ENCODE measurements around the gene SFMBT1. TPM values are rescaled to one million over a fixed set of nuclear protein-coding genes. Genes with fewer than 3 reads are reported as not detected.
A peak's percentile ranks its signal among the peaks of the same experiment; 100 is the strongest.

SFMBT1 gene
- total and polyA plus RNA-seq, 2 donors (not counting 1 experiment from before 2014, with no cell fraction given) = 3.7 to 5.6 TPM

- TF ChIP-seq EZH2 (IDR thresholded peaks at IDR 0.05; ENCODE audit: low read length, missing control alignments) (no peak), CTCF (conservative IDR thresholded peaks at IDR 0.05 in 1 of 2, IDR thresholded peaks at IDR 0.05 in 1 of 2; ENCODE audit: low read depth in 1 of 2, low read length in 2 of 2) (no peak)
- DNase-seq (ENCODE audit: low read depth in 2 of 2) = no peak
- no peak overlapping the region for H3K4me2 ChIP-seq (ENCODE audit: extremely low read depth, insufficient read depth, low read length)
These were observed 171.6 kb downstream of the SFMBT1 start for GRCh38 chr3:52874160-52874701.

GRCh38 chr3:52873433-52874159, 172.3 kb downstream of the SFMBT1 start:
- H3K79me2 ChIP-seq (ENCODE audit: control insufficient read depth, insufficient read depth, low read length) = no peaks in the 10 kb centered on the region
- no peak overlapping the region for H3K4me3 ChIP-seq (replicated peaks in 1 of 4; ENCODE audit: control extremely low read depth in 1 of 4, insufficient read depth in 1 of 4, low read depth in 3 of 4, low read length in 4 of 4)
- H2AFZ ChIP-seq (ENCODE audit: low read length) = no peak overlapping the region
- no peaks in the 10 kb centered on the region for H3K36me3 ChIP-seq (ENCODE audit: control insufficient read depth, insufficient read depth, low read length)
- DNase-seq (ENCODE audit: low read depth in 2 of 2) = peak; percentile 66 to 86
- H3K9ac ChIP-seq (ENCODE audit: insufficient read depth, low read length) = no peak overlapping the region
- H3K4me1 ChIP-seq (ENCODE audit: control insufficient read depth, extremely low read depth, insufficient read depth, low read length) = no peaks in the 10 kb centered on the region
- H4K20me1 ChIP-seq (ENCODE audit: control insufficient read depth, extremely low read depth, insufficient read depth, low read length) = no peaks in the 10 kb centered on the region
- no peak overlapping the region for H3K27ac ChIP-seq (ENCODE audit: insufficient read depth, low read length)
- H3K27me3 ChIP-seq (ENCODE audit: control insufficient read depth, insufficient read depth, low read length) = no peaks in the 10 kb centered on the region
- TF ChIP-seq EZH2 (IDR thresholded peaks at IDR 0.05; ENCODE audit: low read length, missing control alignments) = no peak
- TF ChIP-seq CTCF (conservative IDR thresholded peaks at IDR 0.05 in 1 of 2, IDR thresholded peaks at IDR 0.05 in 1 of 2; ENCODE audit: low read depth in 1 of 2, low read length in 2 of 2) = no peak
- H3K4me2 ChIP-seq (ENCODE audit: extremely low read depth, insufficient read depth, low read length) = no peak overlapping the region
- H3K9me3 ChIP-seq (ENCODE audit: control insufficient read depth, insufficient read depth, low read depth, low read length) = no peaks in the 10 kb centered on the region

More at GRCh38 chr3:52874160-52874701, 171.6 kb downstream of the SFMBT1 start:
- Histone ChIP-seq H3K9ac (ENCODE audit: insufficient read depth, low read length) (no peak overlapping the region), H3K36me3 (ENCODE audit: control insufficient read depth, insufficient read depth, low read length) (peaks cover 1% of the 10 kb centered on the region), H3K4me3 (replicated peaks in 1 of 4; ENCODE audit: control extremely low read depth in 1 of 4, insufficient read depth in 1 of 4, low read depth in 3 of 4, low read length in 4 of 4) (no peak overlapping the region), H3K9me3 (ENCODE audit: control insufficient read depth, insufficient read depth, low read depth, low read length) (no peaks in the 10 kb centered on the region), H4K20me1 (ENCODE audit: control insufficient read depth, extremely low read depth, insufficient read depth, low read length) (no peaks in the 10 kb centered on the region), H3K4me1 (ENCODE audit: control insufficient read depth, extremely low read depth, insufficient read depth, low read length) (no peaks in the 10 kb centered on the region), H2AFZ (ENCODE audit: low read length) (no peak overlapping the region), H3K27me3 (ENCODE audit: control insufficient read depth, insufficient read depth, low read length) (no peaks in the 10 kb centered on the region), H3K27ac (ENCODE audit: insufficient read depth, low read length) (no peak overlapping the region), H3K79me2 (ENCODE audit: control insufficient read depth, insufficient read depth, low read length) (no peaks in the 10 kb centered on the region)

- no peaks in the 10 kb centered on the region for H4K20me1 ChIP-seq (ENCODE audit: control insufficient read depth, extremely low read depth, insufficient read depth, low read length)
- H3K27ac ChIP-seq (ENCODE audit: insufficient read depth, low read length) = no peak overlapping the region
- no peaks in the 10 kb centered on the region for H3K9me3 ChIP-seq (ENCODE audit: control insufficient read depth, insufficient read depth, low read depth, low read length)
- no peak overlapping the region for H3K4me3 ChIP-seq (replicated peaks in 1 of 4; ENCODE audit: control extremely low read depth in 1 of 4, insufficient read depth in 1 of 4, low read depth in 3 of 4, low read length in 4 of 4)
- no peaks in the 10 kb centered on the region for H3K27me3 ChIP-seq (ENCODE audit: control insufficient read depth, insufficient read depth, low read length)
- H3K9ac ChIP-seq (ENCODE audit: insufficient read depth, low read length) = no peak overlapping the region
- TF ChIP-seq CTCF (conservative IDR thresholded peaks at IDR 0.05 in 1 of 2, IDR thresholded peaks at IDR 0.05 in 1 of 2; ENCODE audit: low read depth in 1 of 2, low read length in 2 of 2) (no peak), EZH2 (IDR thresholded peaks at IDR 0.05; ENCODE audit: low read length, missing control alignments) (no peak)
- peak in 1 of 2 donors; percentile 71 for DNase-seq (ENCODE audit: low read depth in 2 of 2)
- no peak overlapping the region for H3K4me2 ChIP-seq (ENCODE audit: extremely low read depth, insufficient read depth, low read length)
- no peaks in the 10 kb centered on the region for H3K36me3 ChIP-seq (ENCODE audit: control insufficient read depth, insufficient read depth, low read length)
- H3K79me2 ChIP-seq (ENCODE audit: control insufficient read depth, insufficient read depth, low read length) = no peaks in the 10 kb centered on the region
- no peak overlapping the region for H2AFZ ChIP-seq (ENCODE audit: low read length)
- no peaks in the 10 kb centered on the region for H3K4me1 ChIP-seq (ENCODE audit: control insufficient read depth, extremely low read depth, insufficient read depth, low read length)
These were observed 173.6 kb downstream of the SFMBT1 start for GRCh38 chr3:52872245-52872644.
